HG03558 (cell line): Measurements from ENCODE around the gene LCN15.
"Not testable (repeated sequence)": the region's sequence is repeated elsewhere in the genome, so short reads cannot be mapped to it uniquely, and the experiment has no call there.

ENCODE experiments used
- ATAC-seq: cut with Tn5 transposase; IDR thresholded peaks from one replicate; pipeline ENCODE4 v1.9.1; 2021; ENCODE audit warnings: moderate number of reproducible peaks; ENCODE audit not compliant: unreplicated experiment; ENCODE audit errors: extremely low read depth

LCN15 gene

GRCh38 chr9:136795000-136795348 lies 30.7 kb upstream of the LCN15 start:
- ATAC-seq = no peak

GRCh38 chr9:136794281-136794999 lies 30.1 kb upstream of the LCN15 start:
- no peak for ATAC-seq

- ATAC-seq = no peak
Observed at GRCh38 chr9:136793086-136793946, 29.0 kb upstream of the LCN15 start.

GRCh38 chr9:136792321-136793085 lies 28.2 kb upstream of the LCN15 start:
- no peak for ATAC-seq

- no peak for ATAC-seq
Observed at GRCh38 chr9:136791516-136792276, 27.4 kb upstream of the LCN15 start.

GRCh38 chr9:136790640-136791515 lies 26.6 kb upstream of the LCN15 start, which contains the start of gene TMEM141:
TMEM141 (plus strand) TSS chr9:136791344; CDS start chr9:136791371, 27 bp downstream.
- ATAC-seq = peak; percentile 66

GRCh38 chr9:136789523-136789937 lies 25.2 kb upstream of the LCN15 start:
- no peak for ATAC-seq

GRCh38 chr9:136788644-136789522 lies 24.6 kb upstream of the LCN15 start:
- not testable (repeated sequence) for ATAC-seq

GRCh38 chr9:136787690-136788400 lies 23.5 kb upstream of the LCN15 start:
- ATAC-seq = no peak

GRCh38 chr9:136786983-136787382 lies 22.7 kb upstream of the LCN15 start:
- ATAC-seq = not testable (repeated sequence)

- ATAC-seq = no peak
Observed at GRCh38 chr9:136786451-136786850, 22.1 kb upstream of the LCN15 start.

GRCh38 chr9:136785565-136786355 lies 21.4 kb upstream of the LCN15 start:
- not testable (repeated sequence) for ATAC-seq

GRCh38 chr9:136784997-136785361 lies 20.7 kb upstream of the LCN15 start:
- ATAC-seq = no peak

GRCh38 chr9:136784249-136784996 lies 20.1 kb upstream of the LCN15 start:
- ATAC-seq = no peak

- no peak for ATAC-seq
Observed at GRCh38 chr9:136782452-136782851, 18.1 kb upstream of the LCN15 start.

GRCh38 chr9:136779808-136780207 lies 15.5 kb upstream of the LCN15 start:
- ATAC-seq = no peak
